Lung microvascular endothelial cell (primary cell): Measurements from ENCODE around the gene DACH1. TPM values are rescaled to one million over a fixed set of nuclear protein-coding genes. Genes with fewer than 3 reads are reported as not detected.
"Not testable (repeated sequence)": the region's sequence is repeated elsewhere in the genome, so short reads cannot be mapped to it uniquely, and the experiment has no call there.

Experiments used
- DNase-seq, 2 donors: peaks; one replicate each; pipeline versions ENCODE4 v3.0.0 to v3.0.0-alpha.2; 2010; ENCODE audit warnings: low read depth in 2 of 2
- total RNA-seq: library from RNA; depleted of rRNA; stranded (reverse); fragments of >200 nt; gene quantifications from 2 replicates; pipeline ENCODE4 v1.2.1, GENCODE V29; 2014

DACH1 gene
- total RNA-seq, 1 donor from 2014 or later, result 0.20 TPM

GRCh38 chr13:71866335-71867130 lies 471 bp downstream of the DACH1 start:
- DNase-seq, result peak in 1 of 2 donors; percentile 14

- peak in 1 of 2 donors; percentile 15 for DNase-seq
These were observed 1.1 kb downstream of the DACH1 start for GRCh38 chr13:71865874-71866334.

GRCh38 chr13:71864986-71865873 lies 1.8 kb downstream of the DACH1 start:
- peak in 1 of 2 donors; percentile 10 for DNase-seq

- peak in 1 of 2 donors; percentile 10 for DNase-seq
These were observed 2.7 kb downstream of the DACH1 start for GRCh38 chr13:71864094-71864985.

GRCh38 chr13:71863254-71863865 lies 3.6 kb downstream of the DACH1 start:
- DNase-seq, result no peak

- no peak for DNase-seq
These were observed 4.5 kb downstream of the DACH1 start for GRCh38 chr13:71862459-71862943.

- DNase-seq, result no peak
These were observed 5.1 kb downstream of the DACH1 start for GRCh38 chr13:71861769-71862458.

GRCh38 chr13:71860547-71861138 lies 6.4 kb downstream of the DACH1 start:
- no peak for DNase-seq

- DNase-seq, result no peak
These were observed 8.4 kb downstream of the DACH1 start for GRCh38 chr13:71858647-71859046.

GRCh38 chr13:71856548-71857043 lies 10.4 kb downstream of the DACH1 start:
- no peak for DNase-seq

- DNase-seq, result no peak
These were observed 12.6 kb downstream of the DACH1 start for GRCh38 chr13:71854401-71854800.

GRCh38 chr13:71853725-71854124 lies 13.3 kb downstream of the DACH1 start:
- DNase-seq, result no peak

GRCh38 chr13:71852736-71853135 lies 14.3 kb downstream of the DACH1 start:
- no peak for DNase-seq

GRCh38 chr13:71851498-71852409 lies 15.2 kb downstream of the DACH1 start:
- no peak for DNase-seq

GRCh38 chr13:71842003-71842402 lies 25.0 kb downstream of the DACH1 start:
- no peak for DNase-seq

GRCh38 chr13:71838842-71839241 lies 28.2 kb downstream of the DACH1 start:
- DNase-seq, result no peak

- not testable (repeated sequence) for DNase-seq
These were observed 29.4 kb downstream of the DACH1 start for GRCh38 chr13:71837582-71837981.

- DNase-seq, result no peak
These were observed 35.3 kb downstream of the DACH1 start for GRCh38 chr13:71831716-71832115.
